H9 (cell line): ENCODE measurements around the gene THSD4. TPM values are rescaled to one million over a fixed set of nuclear protein-coding genes. Genes with fewer than 3 reads are reported as not detected.

Experiments
- DNase-seq: peaks from one replicate; pipeline ENCODE4 v3.0.0-alpha.2; 2017
- H2AFZ ChIP-seq: one replicate; pipeline ENCODE4 v1.6.1; 2013; ENCODE audit warnings: mild to moderate bottlenecking, low read length, control low read depth, moderate library complexity
- H2AK5ac ChIP-seq: 2 replicates; pipeline ENCODE4 v1.6.1; 2013; ENCODE audit warnings: low read length, control low read depth, mixed read lengths; ENCODE audit not compliant: insufficient read length
- H2BK120ac ChIP-seq: one replicate; pipeline ENCODE4 v1.6.1; 2013; ENCODE audit warnings: low read depth, mild to moderate bottlenecking, low read length, control low read depth, inconsistent platforms; ENCODE audit not compliant: poor library complexity, severe bottlenecking
- H2BK12ac ChIP-seq: 2 replicates; pipeline ENCODE4 v1.6.1; 2013; ENCODE audit warnings: low read length, control low read depth, mixed read lengths, low read depth; ENCODE audit not compliant: insufficient read length
- H2BK15ac ChIP-seq: 2 replicates; pipeline ENCODE4 v1.6.1; 2013; ENCODE audit warnings: low read depth, low read length, control low read depth
- H2BK20ac ChIP-seq: one replicate; pipeline ENCODE4 v1.6.1; 2013; ENCODE audit warnings: low read depth, mild to moderate bottlenecking, low read length, control low read depth, inconsistent platforms; ENCODE audit not compliant: poor library complexity, severe bottlenecking
- H2BK5ac ChIP-seq: 2 replicates; pipeline ENCODE4 v1.6.1; 2013; ENCODE audit warnings: low read length, control low read depth, mixed read lengths; ENCODE audit not compliant: insufficient read length
- H3K14ac ChIP-seq: 2 replicates; pipeline ENCODE4 v1.6.1; 2013; ENCODE audit warnings: low read length, control low read depth; ENCODE audit not compliant: insufficient read depth
- H3K18ac ChIP-seq: 2 replicates; pipeline ENCODE4 v1.6.1; 2013; ENCODE audit warnings: low read depth, mild to moderate bottlenecking, mixed read lengths, low read length, control low read depth; ENCODE audit not compliant: insufficient read length
- H3K23ac ChIP-seq: 2 replicates; pipeline ENCODE4 v1.6.1; 2013; ENCODE audit warnings: low read length, control low read depth, mixed read lengths, low read depth; ENCODE audit not compliant: insufficient read length
- H3K23me2 ChIP-seq: 2 replicates; pipeline ENCODE4 v1.6.1; 2013; ENCODE audit warnings: low read depth, mild to moderate bottlenecking, mixed read lengths, low read length, control low read depth; ENCODE audit not compliant: insufficient read length, poor library complexity, severe bottlenecking
- H3K27ac ChIP-seq: 2 replicates; pipeline ENCODE4 v1.5.1; 2013; ENCODE audit warnings: low read length, control low read depth, mixed read lengths, low read depth; ENCODE audit not compliant: insufficient read length
- H3K27me3 ChIP-seq: 2 replicates; pipeline ENCODE4 v1.6.1; 2013; ENCODE audit warnings: low read length, control low read depth, inconsistent platforms; ENCODE audit not compliant: insufficient read depth
- H3K4ac ChIP-seq: 2 replicates; pipeline ENCODE4 v1.6.1; 2013; ENCODE audit warnings: low read depth, mild to moderate bottlenecking, control low read depth, inconsistent platforms, low read length, moderate library complexity
- H3K4me1 ChIP-seq: 2 replicates; pipeline ENCODE4 v1.6.1; 2013; ENCODE audit warnings: low read length, control low read depth, inconsistent platforms; ENCODE audit not compliant: insufficient read depth
- H3K4me2 ChIP-seq: 2 replicates; pipeline ENCODE4 v1.6.1; 2013; ENCODE audit warnings: low read length, control low read depth, mixed read lengths; ENCODE audit not compliant: insufficient read length, insufficient read depth
- H3K56ac ChIP-seq: 2 replicates; pipeline ENCODE4 v1.6.1; 2013; ENCODE audit warnings: low read depth, mild to moderate bottlenecking, mixed read lengths, low read length, control low read depth; ENCODE audit not compliant: insufficient read length
- H3K79me1 ChIP-seq: 2 replicates; pipeline ENCODE4 v1.6.1; 2013; ENCODE audit warnings: low read depth, mild to moderate bottlenecking, moderate library complexity, low read length, control low read depth, inconsistent platforms; ENCODE audit not compliant: insufficient read depth, poor library complexity, severe bottlenecking
- H3K79me2 ChIP-seq: 2 replicates; pipeline ENCODE4 v1.6.1; 2013; ENCODE audit warnings: low read length, control low read depth, inconsistent platforms; ENCODE audit not compliant: insufficient read depth
- H3K9ac ChIP-seq: 2 replicates; pipeline ENCODE4 v1.6.1; 2013; ENCODE audit warnings: low read length, control low read depth, mixed read lengths; ENCODE audit not compliant: insufficient read length; ENCODE audit errors: extremely low read depth
- H3K9me3 ChIP-seq: one replicate; pipeline ENCODE4 v1.6.1; 2013; ENCODE audit warnings: low read depth, low read length, inconsistent platforms; ENCODE audit not compliant: control insufficient read depth
- H3T11ph ChIP-seq: one replicate; pipeline ENCODE4 v1.6.1; 2013; ENCODE audit warnings: mild to moderate bottlenecking, low read length, control low read depth, inconsistent platforms
- H4K20me1 ChIP-seq: one replicate; pipeline ENCODE4 v1.6.1; 2013; ENCODE audit not compliant: control insufficient read depth, insufficient read length, insufficient read depth
- H4K5ac ChIP-seq: 2 replicates; pipeline ENCODE4 v1.6.1; 2013; ENCODE audit warnings: low read depth, mild to moderate bottlenecking, mixed read lengths, low read length, control low read depth; ENCODE audit not compliant: insufficient read length
- H4K8ac ChIP-seq: replicated peaks from 2 replicates; pipeline ENCODE4 v1.6.1; 2013; ENCODE audit warnings: low read length, control low read depth, mixed read lengths, low read depth; ENCODE audit not compliant: insufficient read length
- H4K91ac ChIP-seq: 2 replicates; pipeline ENCODE4 v1.6.1; 2013; ENCODE audit warnings: low read depth, mild to moderate bottlenecking, moderate library complexity, mixed read lengths, low read length, control low read depth; ENCODE audit not compliant: insufficient read length
- H3K27ac Mint-ChIP-seq, 3 experiments: 2 replicates in 2 of 3; 3 replicates in 1 of 3; pipeline ENCODE4 v1.8.0; 2020 to 2021; ENCODE audit warnings: mixed read lengths in 3 of 3, mild to moderate bottlenecking in 1 of 3, moderate library complexity in 1 of 3
- H3K27me3 Mint-ChIP-seq: 2 replicates; pipeline ENCODE4 v1.8.0; 2021; ENCODE audit warnings: low read depth, mild to moderate bottlenecking, moderate library complexity, mixed read lengths
- H3K36me3 Mint-ChIP-seq, 3 experiments: 2 replicates in 2 of 3; 3 replicates in 1 of 3; pipeline ENCODE4 v1.8.0; 2020 to 2021; ENCODE audit warnings: low read depth in 3 of 3, mixed read lengths in 3 of 3; ENCODE audit not compliant: insufficient read depth in 1 of 3
- H3K4me1 Mint-ChIP-seq, 2 experiments: 2 replicates each; pipeline ENCODE4 v1.8.0; 2020; ENCODE audit warnings: mixed read lengths in 2 of 2
- H3K4me3 Mint-ChIP-seq, 2 experiments: 2 replicates in 1 of 2; 3 replicates in 1 of 2; pipeline ENCODE4 v1.8.0; 2020 to 2021; ENCODE audit warnings: mild to moderate bottlenecking in 2 of 2, mixed read lengths in 2 of 2, moderate library complexity in 1 of 2
- H3K9me3 Mint-ChIP-seq, 2 experiments: 2 replicates in 1 of 2; 3 replicates in 1 of 2; pipeline ENCODE4 v1.8.0; 2020; ENCODE audit warnings: mild to moderate bottlenecking in 2 of 2, mixed read lengths in 2 of 2, moderate library complexity in 1 of 2
- WGBS: extraction: QIAGEN DNeasy Blood & Tissue Kit; methylation state at CpG from one replicate; pipeline ENCODE4 v1.1.7; 2013; ENCODE audit warnings: missing lambda C conversion rate, low lambda C conversion rate, mixed read lengths; ENCODE audit not compliant: insufficient read length; ENCODE audit errors: extremely low coverage; 5-methylcytosine and 5-hydroxymethylcytosine counted together
- total RNA-seq: library from RNA; stranded (reverse); gene quantifications from 2 replicates; pipeline ENCODE4 v1.2.1, GENCODE V29; 2021
- TF ChIP-seq, protein P1 (sequence below): fragments of 200-600 bp; sonication (generic); conservative IDR thresholded peaks from 3 replicates; pipeline ENCODE4 v1.8.0; 2021; ENCODE audit warnings: antibody characterized with exemption, mild to moderate bottlenecking

THSD4 gene
- total RNA-seq, 1 experiment from 2014 or later: 5.5 TPM

DNA sequence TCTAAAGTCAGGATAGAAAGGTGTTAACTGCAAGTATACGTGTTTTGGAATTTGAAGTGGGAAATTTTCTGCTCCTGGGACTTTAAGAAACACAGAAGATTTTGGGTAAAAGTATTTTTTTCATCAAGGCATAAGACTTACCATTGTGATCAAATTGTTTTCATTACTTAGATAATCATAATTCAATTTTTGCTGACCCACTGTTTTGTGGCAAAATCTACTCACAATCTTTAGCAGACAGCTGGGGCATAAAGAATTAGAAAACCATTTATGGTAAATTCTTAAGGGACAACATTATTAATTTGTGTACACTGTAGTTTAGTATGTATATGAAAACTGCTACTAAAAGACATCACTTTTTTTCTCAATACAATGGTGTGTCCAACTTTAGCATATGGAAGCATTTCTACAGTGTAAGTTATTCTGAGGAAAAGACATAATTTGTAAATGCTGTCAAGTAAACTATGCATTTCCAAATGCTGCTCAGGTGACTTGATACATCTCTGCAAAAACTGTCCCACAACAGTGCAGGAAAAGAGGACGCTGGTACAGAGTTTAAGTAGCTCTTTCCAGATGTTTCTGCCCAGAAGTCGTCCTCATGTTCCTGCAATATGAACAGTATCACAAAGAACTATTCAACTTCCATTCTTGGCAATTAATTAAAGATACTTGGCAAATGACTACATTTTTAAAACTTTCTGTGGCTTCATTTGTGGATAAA is 52.3 kb downstream of the THSD4 start:
- no peak overlapping the region for H4K8ac ChIP-seq
- H3K23me2 ChIP-seq: no peaks in the 10 kb centered on the region
- H2BK12ac ChIP-seq: no peak overlapping the region
- no peak overlapping the region for H3K18ac ChIP-seq
- no peak overlapping the region for H2BK15ac ChIP-seq
- H3K79me2 ChIP-seq: no peaks in the 10 kb centered on the region
- Mint-ChIP-seq H3K4me3 (no peak overlapping the region), H3K9me3 (peaks cover 9 to 20% of the 10 kb centered on the region in 2 experiments), H3K4me1 (no peaks in the 10 kb centered on the region), H3K27ac (no peak overlapping the region), H3K27me3 (no peaks in the 10 kb centered on the region), H3K36me3 (peaks cover 5 to 6% (median 6%) of the 10 kb centered on the region in 3 experiments; a peak in 6 of 7 replicates)
- TF ChIP-seq, protein P1, sequence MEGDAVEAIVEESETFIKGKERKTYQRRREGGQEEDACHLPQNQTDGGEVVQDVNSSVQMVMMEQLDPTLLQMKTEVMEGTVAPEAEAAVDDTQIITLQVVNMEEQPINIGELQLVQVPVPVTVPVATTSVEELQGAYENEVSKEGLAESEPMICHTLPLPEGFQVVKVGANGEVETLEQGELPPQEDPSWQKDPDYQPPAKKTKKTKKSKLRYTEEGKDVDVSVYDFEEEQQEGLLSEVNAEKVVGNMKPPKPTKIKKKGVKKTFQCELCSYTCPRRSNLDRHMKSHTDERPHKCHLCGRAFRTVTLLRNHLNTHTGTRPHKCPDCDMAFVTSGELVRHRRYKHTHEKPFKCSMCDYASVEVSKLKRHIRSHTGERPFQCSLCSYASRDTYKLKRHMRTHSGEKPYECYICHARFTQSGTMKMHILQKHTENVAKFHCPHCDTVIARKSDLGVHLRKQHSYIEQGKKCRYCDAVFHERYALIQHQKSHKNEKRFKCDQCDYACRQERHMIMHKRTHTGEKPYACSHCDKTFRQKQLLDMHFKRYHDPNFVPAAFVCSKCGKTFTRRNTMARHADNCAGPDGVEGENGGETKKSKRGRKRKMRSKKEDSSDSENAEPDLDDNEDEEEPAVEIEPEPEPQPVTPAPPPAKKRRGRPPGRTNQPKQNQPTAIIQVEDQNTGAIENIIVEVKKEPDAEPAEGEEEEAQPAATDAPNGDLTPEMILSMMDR: no peak
- H3K9me3 ChIP-seq: no peaks in the 10 kb centered on the region
- no peak overlapping the region for H3T11ph ChIP-seq
- H2BK120ac ChIP-seq: no peak overlapping the region
- H3K27ac ChIP-seq: no peak overlapping the region
- no peak overlapping the region for H2AK5ac ChIP-seq
- H3K27me3 ChIP-seq: 0 out of 2 replicates have a peak, but pooled peaks cover 2% of the 10 kb centered on the region
- DNase-seq: no peak
- H3K4me1 ChIP-seq: no peaks in the 10 kb centered on the region
- H4K91ac ChIP-seq: no peak overlapping the region
- WGBS: no CpG with 5 or more reads among the region's 3 CpGs
- no peak overlapping the region for H3K9ac ChIP-seq
- no peak overlapping the region for H3K23ac ChIP-seq
- H3K14ac ChIP-seq: no peak overlapping the region
- H3K4ac ChIP-seq: no peak overlapping the region
- H3K56ac ChIP-seq: no peak overlapping the region
- no peaks in the 10 kb centered on the region for H3K79me1 ChIP-seq
- H2AFZ ChIP-seq: no peak overlapping the region
- no peak overlapping the region for H4K5ac ChIP-seq
- H2BK20ac ChIP-seq: no peak overlapping the region
- H2BK5ac ChIP-seq: no peak overlapping the region
- no peak overlapping the region for H3K4me2 ChIP-seq
- H4K20me1 ChIP-seq: no peaks in the 10 kb centered on the region
